Endothelial cell of umbilical vein (primary cell): Measurements from ENCODE around the gene PRKD2.

Experiments used
- JUN ChIP-seq: IDR thresholded peaks from 2 replicates; pipeline ENCODE4 v1.6.1; 2011; ENCODE audit warnings: borderline replicate concordance, low read depth; ENCODE audit not compliant: insufficient read length, insufficient read depth
- MYC ChIP-seq: IDR thresholded peaks from one replicate; pipeline ENCODE4 v1.6.1; 2011; ENCODE audit warnings: mild to moderate bottlenecking, low read depth, low read length
- TF ChIP-seq, protein P1 (sequence below), 2 donors: IDR thresholded peaks; 1 replicate in 1 of 2; 2 replicates in 1 of 2; pipeline ENCODE4 v1.5.1; 2011; ENCODE audit warnings: low read length in 2 of 2, mild to moderate bottlenecking in 2 of 2, moderate library complexity in 2 of 2, control low read depth in 1 of 2, inconsistent platforms in 1 of 2, low read depth in 1 of 2; ENCODE audit not compliant: insufficient read depth in 1 of 2; ENCODE audit errors: extremely low read depth in 1 of 2

- TF ChIP-seq MYC, result no peak
- TF ChIP-seq, protein P1, sequence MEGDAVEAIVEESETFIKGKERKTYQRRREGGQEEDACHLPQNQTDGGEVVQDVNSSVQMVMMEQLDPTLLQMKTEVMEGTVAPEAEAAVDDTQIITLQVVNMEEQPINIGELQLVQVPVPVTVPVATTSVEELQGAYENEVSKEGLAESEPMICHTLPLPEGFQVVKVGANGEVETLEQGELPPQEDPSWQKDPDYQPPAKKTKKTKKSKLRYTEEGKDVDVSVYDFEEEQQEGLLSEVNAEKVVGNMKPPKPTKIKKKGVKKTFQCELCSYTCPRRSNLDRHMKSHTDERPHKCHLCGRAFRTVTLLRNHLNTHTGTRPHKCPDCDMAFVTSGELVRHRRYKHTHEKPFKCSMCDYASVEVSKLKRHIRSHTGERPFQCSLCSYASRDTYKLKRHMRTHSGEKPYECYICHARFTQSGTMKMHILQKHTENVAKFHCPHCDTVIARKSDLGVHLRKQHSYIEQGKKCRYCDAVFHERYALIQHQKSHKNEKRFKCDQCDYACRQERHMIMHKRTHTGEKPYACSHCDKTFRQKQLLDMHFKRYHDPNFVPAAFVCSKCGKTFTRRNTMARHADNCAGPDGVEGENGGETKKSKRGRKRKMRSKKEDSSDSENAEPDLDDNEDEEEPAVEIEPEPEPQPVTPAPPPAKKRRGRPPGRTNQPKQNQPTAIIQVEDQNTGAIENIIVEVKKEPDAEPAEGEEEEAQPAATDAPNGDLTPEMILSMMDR (IDR thresholded peaks at IDR 0.05; ENCODE audit: extremely low read depth in 1 of 2, insufficient read depth in 1 of 2, low read depth in 1 of 2, low read length in 2 of 2), result no peak
- TF ChIP-seq JUN, result no peak
Measured at GRCh38 chr19:46650445-46650844, 66.5 kb downstream of the PRKD2 start.
